Neural progenitor cell (in vitro differentiated cells): ENCODE results near the gene PGAP1. TPM values are rescaled to one million over a fixed set of nuclear protein-coding genes. Genes with fewer than 3 reads are reported as not detected.

Experiments
- DNase-seq: peaks from one replicate; pipeline ENCODE4 v3.0.0-alpha.2; 2016; ENCODE audit warnings: low spot score
- H2AFZ ChIP-seq: fragments of 200-600 bp; sonication (generic); replicated peaks from 2 replicates; pipeline ENCODE4 v1.6.1; 2016; ENCODE audit warnings: antibody characterized with exemption
- H3F3A ChIP-seq: fragments of 200-600 bp; sonication (generic); 2 replicates; pipeline ENCODE4 v1.6.1; 2016; ENCODE audit warnings: antibody characterized with exemption, low read depth
- H3K27ac ChIP-seq: fragments of 200-600 bp; sonication (generic); 2 replicates; pipeline ENCODE4 v1.5.1; 2016; ENCODE audit warnings: mild to moderate bottlenecking
- H3K27me3 ChIP-seq: fragments of 200-600 bp; sonication (generic); 2 replicates; pipeline ENCODE4 v1.6.1; 2016; ENCODE audit warnings: mild to moderate bottlenecking, moderate library complexity
- H3K36me3 ChIP-seq: fragments of 200-600 bp; sonication (generic); 2 replicates; pipeline ENCODE4 v1.5.1; 2016
- H3K4me1 ChIP-seq: fragments of 200-600 bp; sonication (generic); 2 replicates; pipeline ENCODE4 v1.6.1; 2016; ENCODE audit warnings: mixed run types
- H3K4me2 ChIP-seq: fragments of 200-600 bp; sonication (generic); 2 replicates; pipeline ENCODE4 v1.6.1; 2016
- H3K4me3 ChIP-seq: fragments of 200-600 bp; sonication (generic); 2 replicates; pipeline ENCODE4 v1.5.1; 2016
- H3K79me2 ChIP-seq: fragments of 200-600 bp; sonication (generic); 2 replicates; pipeline ENCODE4 v1.6.1; 2016; ENCODE audit warnings: low read depth
- H3K9ac ChIP-seq: fragments of 200-600 bp; sonication (generic); 2 replicates; pipeline ENCODE4 v1.6.1; 2016
- H3K9me3 ChIP-seq: fragments of 200-600 bp; sonication (generic); 2 replicates; pipeline ENCODE4 v1.5.1; 2016; ENCODE audit warnings: low read depth
- H4K20me1 ChIP-seq: fragments of 200-600 bp; sonication (generic); 2 replicates; pipeline ENCODE4 v1.6.1; 2016; ENCODE audit warnings: low read depth
- H3K27ac Mint-ChIP-seq: 3 replicates; pipeline ENCODE4 v1.8.0; 2021; ENCODE audit warnings: mixed read lengths
- H3K27me3 Mint-ChIP-seq: 2 replicates; pipeline ENCODE4 v1.8.0; 2022; ENCODE audit warnings: low read depth, mild to moderate bottlenecking, inconsistent platforms, moderate library complexity, mixed read lengths; ENCODE audit not compliant: insufficient read depth
- H3K36me3 Mint-ChIP-seq: 3 replicates; pipeline ENCODE4 v1.8.0; 2021; ENCODE audit warnings: mixed read lengths
- H3K4me1 Mint-ChIP-seq: 3 replicates; pipeline ENCODE4 v1.8.0; 2021; ENCODE audit warnings: mixed read lengths
- H3K4me3 Mint-ChIP-seq: 3 replicates; pipeline ENCODE4 v1.8.0; 2021; ENCODE audit warnings: mild to moderate bottlenecking, moderate library complexity, mixed read lengths
- H3K9me3 Mint-ChIP-seq: 3 replicates; pipeline ENCODE4 v1.8.0; 2020; ENCODE audit warnings: mixed read lengths
- EZH2 ChIP-seq: fragments of 200-600 bp; sonication (generic); IDR thresholded peaks from 2 replicates; pipeline ENCODE4 v1.6.1; 2017; ENCODE audit warnings: antibody characterized with exemption, mild to moderate bottlenecking, moderate library complexity
- EZH2phosphoT487 ChIP-seq: fragments of 200-600 bp; sonication (generic); IDR thresholded peaks from 2 replicates; pipeline ENCODE4 v1.6.1; 2017; ENCODE audit warnings: antibody characterized with exemption
- total RNA-seq: library from RNA; depleted of rRNA; stranded (reverse); fragments of >200 nt; gene quantifications from 2 replicates; pipeline ENCODE4 v1.2.3, GENCODE V29; 2015; ENCODE audit warnings: low replicate concordance
- TF ChIP-seq, protein P1 (sequence below): fragments of 200-600 bp; sonication (generic); IDR thresholded peaks from 2 replicates; pipeline ENCODE4 v1.5.1; 2017; ENCODE audit warnings: antibody characterized with exemption, mild to moderate bottlenecking

PGAP1 gene
- total RNA-seq, 1 donor from 2014 or later: 107 TPM

DNA sequence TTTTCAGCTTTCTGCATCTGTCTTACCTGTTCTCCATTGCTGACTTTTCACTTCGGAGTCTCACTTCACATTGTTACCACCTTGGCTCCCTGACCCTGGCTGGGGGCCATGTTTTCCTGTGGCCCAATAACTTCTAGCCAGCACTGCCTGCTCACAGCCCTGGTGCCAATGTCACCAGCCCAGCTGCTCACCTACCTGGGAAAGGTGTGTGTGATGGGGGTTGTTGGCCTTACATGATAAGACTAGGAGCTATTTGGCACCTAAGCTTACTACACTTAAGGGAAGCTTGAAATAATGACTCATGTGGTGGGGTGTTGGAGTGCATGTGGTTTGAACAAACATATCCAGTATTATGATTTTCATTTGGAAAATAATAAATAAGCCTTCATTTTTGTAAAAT is 37.5 kb upstream of the PGAP1 start:
- H3F3A ChIP-seq: peaks cover 5% of the 10 kb centered on the region
- H2AFZ ChIP-seq: no peak overlapping the region
- H3K36me3 ChIP-seq: no peaks in the 10 kb centered on the region
- no peak for DNase-seq
- Mint-ChIP-seq H3K27me3 (peaks cover 6% of the 10 kb centered on the region), H3K27ac (no peak overlapping the region), H3K9me3 (peaks cover 9% of the 10 kb centered on the region), H3K4me1 (peaks cover 18% of the 10 kb centered on the region), H3K4me3 (no peak overlapping the region), H3K36me3 (no peaks in the 10 kb centered on the region)
- no peaks in the 10 kb centered on the region for H3K9me3 ChIP-seq
- TF ChIP-seq EZH2phosphoT487: no peak
- TF ChIP-seq, protein P1, sequence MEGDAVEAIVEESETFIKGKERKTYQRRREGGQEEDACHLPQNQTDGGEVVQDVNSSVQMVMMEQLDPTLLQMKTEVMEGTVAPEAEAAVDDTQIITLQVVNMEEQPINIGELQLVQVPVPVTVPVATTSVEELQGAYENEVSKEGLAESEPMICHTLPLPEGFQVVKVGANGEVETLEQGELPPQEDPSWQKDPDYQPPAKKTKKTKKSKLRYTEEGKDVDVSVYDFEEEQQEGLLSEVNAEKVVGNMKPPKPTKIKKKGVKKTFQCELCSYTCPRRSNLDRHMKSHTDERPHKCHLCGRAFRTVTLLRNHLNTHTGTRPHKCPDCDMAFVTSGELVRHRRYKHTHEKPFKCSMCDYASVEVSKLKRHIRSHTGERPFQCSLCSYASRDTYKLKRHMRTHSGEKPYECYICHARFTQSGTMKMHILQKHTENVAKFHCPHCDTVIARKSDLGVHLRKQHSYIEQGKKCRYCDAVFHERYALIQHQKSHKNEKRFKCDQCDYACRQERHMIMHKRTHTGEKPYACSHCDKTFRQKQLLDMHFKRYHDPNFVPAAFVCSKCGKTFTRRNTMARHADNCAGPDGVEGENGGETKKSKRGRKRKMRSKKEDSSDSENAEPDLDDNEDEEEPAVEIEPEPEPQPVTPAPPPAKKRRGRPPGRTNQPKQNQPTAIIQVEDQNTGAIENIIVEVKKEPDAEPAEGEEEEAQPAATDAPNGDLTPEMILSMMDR: no peak
- TF ChIP-seq EZH2: no peak
- peaks cover 30% of the 10 kb centered on the region for H3K4me1 ChIP-seq
- no peaks in the 10 kb centered on the region for H4K20me1 ChIP-seq
- H3K4me2 ChIP-seq: no peak overlapping the region
- no peaks in the 10 kb centered on the region for H3K27me3 ChIP-seq
- H3K4me3 ChIP-seq: no peak overlapping the region
- no peak overlapping the region for H3K27ac ChIP-seq
- H3K9ac ChIP-seq: no peak overlapping the region
- H3K79me2 ChIP-seq: no peaks in the 10 kb centered on the region

DNA sequence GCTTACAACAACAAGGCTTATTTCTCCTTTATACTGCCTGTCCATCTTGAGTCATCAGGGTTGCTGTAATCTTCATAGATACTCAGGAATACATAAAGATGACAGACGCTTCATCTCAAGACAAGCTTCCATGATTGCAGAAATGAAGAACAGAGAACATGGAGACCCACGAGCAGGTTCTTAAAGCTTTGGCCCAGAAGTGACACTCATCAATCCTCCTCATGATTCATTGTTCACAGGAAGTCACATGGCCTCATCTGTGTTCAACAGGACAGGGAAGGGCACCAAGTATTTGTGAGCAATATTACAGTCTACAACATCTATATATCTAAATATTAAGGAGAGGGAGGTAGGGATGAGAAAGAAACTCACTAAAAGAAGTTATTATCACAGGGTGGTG is 36.5 kb upstream of the PGAP1 start:
- Mint-ChIP-seq H3K4me1 (peaks cover 25% of the 10 kb centered on the region), H3K27me3 (peaks cover 6% of the 10 kb centered on the region), H3K27ac (no peak overlapping the region), H3K9me3 (peaks cover 13% of the 10 kb centered on the region), H3K36me3 (peaks cover 4% of the 10 kb centered on the region), H3K4me3 (no peak overlapping the region)
- peaks cover 39% of the 10 kb centered on the region for H3K4me1 ChIP-seq
- H2AFZ ChIP-seq: no peak overlapping the region
- H3F3A ChIP-seq: peaks cover 14% of the 10 kb centered on the region
- no peaks in the 10 kb centered on the region for H3K79me2 ChIP-seq
- H3K4me3 ChIP-seq: no peak overlapping the region
- DNase-seq: no peak
- no peak for TF ChIP-seq EZH2phosphoT487
- H3K9ac ChIP-seq: no peak overlapping the region
- H3K4me2 ChIP-seq: no peak overlapping the region
- H3K27me3 ChIP-seq: no peaks in the 10 kb centered on the region
- no peaks in the 10 kb centered on the region for H3K36me3 ChIP-seq
- no peak overlapping the region for H3K27ac ChIP-seq
- H4K20me1 ChIP-seq: no peaks in the 10 kb centered on the region
- H3K9me3 ChIP-seq: no peaks in the 10 kb centered on the region

DNA sequence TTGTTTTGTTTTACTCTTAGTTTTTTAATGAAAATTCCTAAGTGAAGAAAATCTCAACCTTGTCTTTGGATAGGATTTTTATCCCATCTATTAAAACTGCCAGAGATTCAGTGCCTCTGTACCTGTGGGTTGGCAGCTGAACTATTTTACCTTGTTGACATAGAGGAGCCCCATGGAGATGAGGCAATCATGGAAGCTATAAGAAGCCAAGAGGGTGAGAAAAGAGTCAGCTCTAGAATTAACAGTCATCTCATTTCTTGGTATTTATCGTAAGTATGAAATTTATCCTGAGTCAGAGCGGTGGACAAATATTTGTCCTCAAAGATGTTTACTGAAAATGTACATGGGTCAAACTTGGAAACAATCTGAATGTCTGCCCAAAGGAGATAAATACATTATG is 35.8 kb upstream of the PGAP1 start:
- Mint-ChIP-seq H3K27ac (no peak overlapping the region), H3K4me1 (peaks cover 31% of the 10 kb centered on the region), H3K27me3 (peaks cover 8% of the 10 kb centered on the region), H3K36me3 (peaks cover 4% of the 10 kb centered on the region), H3K9me3 (peaks cover 13% of the 10 kb centered on the region), H3K4me3 (no peak overlapping the region)
- Histone ChIP-seq H3K9ac (no peak overlapping the region), H3K27ac (no peak overlapping the region), H3K36me3 (no peaks in the 10 kb centered on the region), H2AFZ (no peak overlapping the region), H3K79me2 (no peaks in the 10 kb centered on the region), H4K20me1 (no peaks in the 10 kb centered on the region), H3F3A (peaks cover 21% of the 10 kb centered on the region), H3K4me3 (no peak overlapping the region), H3K4me1 (peaks cover 45% of the 10 kb centered on the region), H3K4me2 (no peak overlapping the region), H3K9me3 (no peaks in the 10 kb centered on the region), H3K27me3 (no peaks in the 10 kb centered on the region)
- TF ChIP-seq EZH2 (no peak), EZH2phosphoT487 (no peak)
- TF ChIP-seq, protein P1: no peak
- DNase-seq: no peak

DNA sequence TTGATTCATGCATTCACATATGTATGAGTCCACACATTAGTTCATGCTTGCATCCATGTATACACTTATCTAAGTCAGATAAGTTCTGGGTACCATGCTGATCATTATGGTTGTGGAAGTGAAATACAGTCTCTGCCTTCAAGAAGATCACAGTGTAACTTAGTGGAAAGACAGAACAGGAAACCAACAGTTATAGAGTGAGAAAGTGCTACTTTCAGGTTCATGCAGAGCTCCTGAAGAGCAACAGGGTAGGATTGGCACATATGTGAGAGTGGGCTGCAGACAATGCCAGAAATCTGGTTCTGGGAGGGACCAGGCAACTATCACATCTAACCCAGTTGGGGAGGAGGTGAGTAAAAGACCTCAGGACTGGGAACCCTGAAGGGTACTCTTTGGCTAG is 35.4 kb upstream of the PGAP1 start:
- Histone ChIP-seq H3K36me3 (no peaks in the 10 kb centered on the region), H2AFZ (no peak overlapping the region), H3K4me3 (no peak overlapping the region), H3K27me3 (no peaks in the 10 kb centered on the region), H3K27ac (no peak overlapping the region), H3K4me1 (peaks cover 44% of the 10 kb centered on the region), H3K9me3 (no peaks in the 10 kb centered on the region), H3K79me2 (no peaks in the 10 kb centered on the region), H3K9ac (no peak overlapping the region), H3K4me2 (no peak overlapping the region), H4K20me1 (no peaks in the 10 kb centered on the region), H3F3A (peaks cover 25% of the 10 kb centered on the region)
- TF ChIP-seq, protein P1: no peak
- no peak for TF ChIP-seq EZH2
- no peak for TF ChIP-seq EZH2phosphoT487
- H3K9me3 Mint-ChIP-seq: peaks cover 11% of the 10 kb centered on the region
- H3K4me3 Mint-ChIP-seq: no peak overlapping the region
- peaks cover 4% of the 10 kb centered on the region for H3K36me3 Mint-ChIP-seq
- peaks cover 27% of the 10 kb centered on the region for H3K4me1 Mint-ChIP-seq
- no peak for DNase-seq
- H3K27ac Mint-ChIP-seq: no peak overlapping the region
- peaks cover 8% of the 10 kb centered on the region for H3K27me3 Mint-ChIP-seq
